HEK293 (cell line): Measurements from ENCODE around the gene CYP4V2.

ENCODE experiments used
- CTCF ChIA-PET: fragments of 350-600 bp; formaldehyde crosslinking; extraction: SDS; loops from one replicate; lab custom pipeline; 2021; ENCODE audit warnings: antibody characterized with exemption; lab: Yijun Ruan, JAX
- POLR2A ChIA-PET: fragments of 300-600 bp; formaldehyde crosslinking; extraction: SDS; loops from one replicate; lab custom pipeline; 2020; ENCODE audit warnings: antibody characterized with exemption, inconsistent platforms; lab: Yijun Ruan, JAX
- H3K27ac ChIP-seq: fragments of 200-500 bp; sonication (Bioruptor generic); 2 replicates; pipeline ENCODE4 v1.5.1; 2014; ENCODE audit warnings: low read depth, low read length, control low read depth, inconsistent platforms; ENCODE audit errors: extremely low read depth
- H3K36me3 ChIP-seq, 2 experiments: fragments of 200-500 bp in 1 of 2; sonication (Bioruptor generic) in 1 of 2; 1 replicate in 1 of 2; 2 replicates in 1 of 2; pipeline ENCODE4 v1.5.1; 2014 to 2017; ENCODE audit warnings: inconsistent platforms in 2 of 2, low read length in 2 of 2; ENCODE audit not compliant: control insufficient read depth in 2 of 2, insufficient read depth in 1 of 2
- H3K4me1 ChIP-seq: fragments of 200-500 bp; sonication (Bioruptor generic); 2 replicates; pipeline ENCODE4 v1.5.1; 2014; ENCODE audit warnings: mild to moderate bottlenecking, low read length, inconsistent platforms; ENCODE audit not compliant: control insufficient read depth, insufficient read depth
- H3K4me3 ChIP-seq: 2 replicates; pipeline ENCODE4 v1.5.1; 2011; ENCODE audit warnings: low read depth, mild to moderate bottlenecking, control low read depth, low read length, moderate library complexity
- H3K9me3 ChIP-seq: fragments of 200-500 bp; sonication (Bioruptor generic); 2 replicates; pipeline ENCODE4 v1.5.1; 2014; ENCODE audit warnings: low read depth, low read length, inconsistent platforms; ENCODE audit not compliant: control insufficient read depth, insufficient read depth
- ATF2 ChIP-seq: fragments of 450-650 bp; formaldehyde crosslinking; IDR thresholded peaks from 2 replicates; pipeline ENCODE4 v1.5.1; 2016; ENCODE audit warnings: missing biosample characterization, missing genetic modification characterization, low read depth
- TCF7L2 ChIP-seq: IDR thresholded peaks from 2 replicates; pipeline ENCODE4 v1.6.1; 2011; ENCODE audit warnings: low read depth, mild to moderate bottlenecking, inconsistent platforms, low read length, moderate library complexity, borderline replicate concordance
- YY2 ChIP-seq: fragments of 450-650 bp; formaldehyde crosslinking; IDR thresholded peaks from 2 replicates; pipeline ENCODE4 v1.5.1; 2016; ENCODE audit warnings: missing biosample characterization, missing genetic modification characterization
- ZBTB1 ChIP-seq: fragments of 450-650 bp; formaldehyde crosslinking; IDR thresholded peaks from 2 replicates; pipeline ENCODE4 v1.5.1; 2016; ENCODE audit warnings: missing biosample characterization, missing genetic modification characterization
- ZNF138 ChIP-seq: fragments of 450-650 bp; formaldehyde crosslinking; IDR thresholded peaks from 2 replicates; pipeline ENCODE4 v1.5.1; 2016; ENCODE audit warnings: missing biosample characterization, missing genetic modification characterization, borderline replicate concordance
- ZNF140 ChIP-seq: fragments of 450-650 bp; formaldehyde crosslinking; IDR thresholded peaks from 2 replicates; pipeline ENCODE4 v1.5.1; 2016; ENCODE audit warnings: missing biosample characterization, missing genetic modification characterization
- ZNF169 ChIP-seq: fragments of 450-650 bp; formaldehyde crosslinking; IDR thresholded peaks from 2 replicates; pipeline ENCODE4 v1.5.1; 2016; ENCODE audit warnings: missing biosample characterization, missing genetic modification characterization
- ZNF24 ChIP-seq: fragments of 450-650 bp; formaldehyde crosslinking; IDR thresholded peaks from 2 replicates; pipeline ENCODE4 v1.5.1; 2016; ENCODE audit warnings: missing biosample characterization, missing genetic modification characterization
- TF ChIP-seq, protein P1 (sequence below): fragments of 450-650 bp; formaldehyde crosslinking; IDR thresholded peaks from 2 replicates; pipeline ENCODE4 v1.5.1; 2016; ENCODE audit warnings: missing biosample characterization, missing genetic modification characterization
- TF ChIP-seq, protein P2 (sequence below): fragments of 450-650 bp; formaldehyde crosslinking; IDR thresholded peaks from 2 replicates; pipeline ENCODE4 v1.5.1; 2016; ENCODE audit warnings: missing biosample characterization, missing genetic modification characterization
- TF ChIP-seq, protein P3 (sequence below): fragments of 450-650 bp; formaldehyde crosslinking; IDR thresholded peaks from 2 replicates; pipeline ENCODE4 v1.5.1; 2017; ENCODE audit warnings: missing biosample characterization, missing genetic modification characterization
- TF ChIP-seq, protein P4 (sequence below): fragments of 450-650 bp; formaldehyde crosslinking; IDR thresholded peaks from 2 replicates; pipeline ENCODE4 v1.5.1; 2016; ENCODE audit warnings: missing biosample characterization, missing genetic modification characterization

Gene CYP4V2

DNA sequence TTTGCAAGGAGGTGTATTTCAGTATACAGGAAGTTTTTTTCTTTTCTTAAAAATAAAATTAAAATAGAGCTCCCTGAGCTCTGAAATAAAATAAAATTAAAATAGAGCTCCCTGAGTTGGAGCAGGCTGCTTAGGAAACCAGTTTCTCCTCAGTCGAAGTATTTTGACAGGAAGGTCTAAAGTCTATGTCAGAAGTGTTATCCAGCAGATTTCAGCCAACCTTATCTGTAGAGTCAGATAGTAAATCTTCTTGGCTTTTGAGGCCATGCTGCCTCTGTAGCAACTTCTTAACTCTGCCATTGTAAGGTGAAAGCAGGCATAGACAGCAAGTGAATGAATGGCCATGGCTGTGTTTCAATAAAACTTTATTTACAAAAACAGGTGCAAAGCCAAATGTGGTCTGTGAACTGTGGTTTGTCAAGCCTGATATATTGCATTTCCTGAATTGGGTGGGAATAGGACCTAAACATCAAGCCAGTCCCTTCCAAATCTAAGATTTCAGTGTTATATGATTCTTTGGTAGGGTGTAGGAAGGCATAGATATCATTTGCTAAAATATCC is 26.4 kb downstream of the CYP4V2 start:
- TF ChIP-seq ZNF138 (tag by site-specific recombination) (no peak), TCF7L2 (no peak), YY2 (tag by site-specific recombination) (peak; percentile 20; the same call in 1 of the 2 replicates)
- TF ChIP-seq, all 188 proteins: peak for 1
- CTCF ChIA-PET: no interaction called here
- H3K4me1 ChIP-seq: peaks cover 10% of the 10 kb centered on the region

DNA sequence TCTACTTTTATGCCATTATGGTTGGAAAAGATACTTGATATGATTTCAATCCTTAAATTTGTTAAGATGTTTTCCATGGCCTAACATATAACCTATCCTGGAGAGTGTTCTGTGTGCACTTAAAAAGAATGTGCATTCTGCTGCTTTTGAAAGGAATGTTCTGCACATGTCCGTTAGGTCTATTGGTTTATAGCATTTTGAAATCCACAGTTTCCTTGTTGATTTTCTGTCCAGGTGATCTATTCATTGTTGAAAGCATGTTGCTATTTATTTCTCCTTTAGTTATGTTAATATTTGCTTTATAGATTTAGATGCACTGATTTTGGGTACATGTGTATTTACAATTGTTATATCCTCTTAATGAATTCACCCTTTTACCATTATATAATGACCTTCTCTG is 30.3 kb downstream of the CYP4V2 start:
- no peaks in the 10 kb centered on the region for H3K9me3 ChIP-seq
- H3K36me3 ChIP-seq: no peaks in the 10 kb centered on the region
- H3K4me1 ChIP-seq: peaks cover 10% of the 10 kb centered on the region
- POLR2A ChIA-PET: no interaction called here
- TF ChIP-seq, protein P1, sequence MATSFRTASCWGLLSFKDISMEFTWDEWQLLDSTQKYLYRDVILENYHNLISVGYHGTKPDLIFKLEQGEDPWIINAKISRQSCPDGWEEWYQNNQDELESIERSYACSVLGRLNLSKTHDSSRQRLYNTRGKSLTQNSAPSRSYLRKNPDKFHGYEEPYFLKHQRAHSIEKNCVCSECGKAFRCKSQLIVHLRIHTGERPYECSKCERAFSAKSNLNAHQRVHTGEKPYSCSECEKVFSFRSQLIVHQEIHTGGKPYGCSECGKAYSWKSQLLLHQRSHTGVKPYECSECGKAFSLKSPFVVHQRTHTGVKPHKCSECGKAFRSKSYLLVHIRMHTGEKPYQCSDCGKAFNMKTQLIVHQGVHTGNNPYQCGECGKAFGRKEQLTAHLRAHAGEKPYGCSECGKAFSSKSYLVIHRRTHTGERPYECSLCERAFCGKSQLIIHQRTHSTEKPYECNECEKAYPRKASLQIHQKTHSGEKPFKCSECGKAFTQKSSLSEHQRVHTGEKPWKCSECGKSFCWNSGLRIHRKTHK (tag by site-specific recombination): no peak
- no peak for TF ChIP-seq ZNF140 (tag by site-specific recombination)
- TF ChIP-seq ATF2 (tag by site-specific recombination): no peak
- TF ChIP-seq, protein P2, sequence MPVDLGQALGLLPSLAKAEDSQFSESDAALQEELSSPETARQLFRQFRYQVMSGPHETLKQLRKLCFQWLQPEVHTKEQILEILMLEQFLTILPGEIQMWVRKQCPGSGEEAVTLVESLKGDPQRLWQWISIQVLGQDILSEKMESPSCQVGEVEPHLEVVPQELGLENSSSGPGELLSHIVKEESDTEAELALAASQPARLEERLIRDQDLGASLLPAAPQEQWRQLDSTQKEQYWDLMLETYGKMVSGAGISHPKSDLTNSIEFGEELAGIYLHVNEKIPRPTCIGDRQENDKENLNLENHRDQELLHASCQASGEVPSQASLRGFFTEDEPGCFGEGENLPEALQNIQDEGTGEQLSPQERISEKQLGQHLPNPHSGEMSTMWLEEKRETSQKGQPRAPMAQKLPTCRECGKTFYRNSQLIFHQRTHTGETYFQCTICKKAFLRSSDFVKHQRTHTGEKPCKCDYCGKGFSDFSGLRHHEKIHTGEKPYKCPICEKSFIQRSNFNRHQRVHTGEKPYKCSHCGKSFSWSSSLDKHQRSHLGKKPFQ (tag by site-specific recombination): no peak
- TF ChIP-seq, all 188 proteins: peak for 0
- H3K4me3 ChIP-seq: no peak overlapping the region
- no peak overlapping the region for H3K27ac ChIP-seq
- CTCF ChIA-PET: no interaction called here

More for the DNA sequence above, 26.4 kb downstream of the CYP4V2 start:
- POLR2A ChIA-PET: no interaction called here
- no peaks in the 10 kb centered on the region for H3K9me3 ChIP-seq
- no peaks in the 10 kb centered on the region for H3K36me3 ChIP-seq
- H3K4me3 ChIP-seq: no peak overlapping the region
- no peak overlapping the region for H3K27ac ChIP-seq

GRCh38 chr4:186225848-186226247 is 34.5 kb downstream of the CYP4V2 start:
- TF ChIP-seq ZBTB1 (tag by site-specific recombination) (no peak), ZNF169 (no peak), ZNF24 (tag by site-specific recombination) (no peak)
- TF ChIP-seq, protein P3, sequence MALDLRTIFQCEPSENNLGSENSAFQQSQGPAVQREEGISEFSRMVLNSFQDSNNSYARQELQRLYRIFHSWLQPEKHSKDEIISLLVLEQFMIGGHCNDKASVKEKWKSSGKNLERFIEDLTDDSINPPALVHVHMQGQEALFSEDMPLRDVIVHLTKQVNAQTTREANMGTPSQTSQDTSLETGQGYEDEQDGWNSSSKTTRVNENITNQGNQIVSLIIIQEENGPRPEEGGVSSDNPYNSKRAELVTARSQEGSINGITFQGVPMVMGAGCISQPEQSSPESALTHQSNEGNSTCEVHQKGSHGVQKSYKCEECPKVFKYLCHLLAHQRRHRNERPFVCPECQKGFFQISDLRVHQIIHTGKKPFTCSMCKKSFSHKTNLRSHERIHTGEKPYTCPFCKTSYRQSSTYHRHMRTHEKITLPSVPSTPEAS: no peak
- TF ChIP-seq, protein P4, sequence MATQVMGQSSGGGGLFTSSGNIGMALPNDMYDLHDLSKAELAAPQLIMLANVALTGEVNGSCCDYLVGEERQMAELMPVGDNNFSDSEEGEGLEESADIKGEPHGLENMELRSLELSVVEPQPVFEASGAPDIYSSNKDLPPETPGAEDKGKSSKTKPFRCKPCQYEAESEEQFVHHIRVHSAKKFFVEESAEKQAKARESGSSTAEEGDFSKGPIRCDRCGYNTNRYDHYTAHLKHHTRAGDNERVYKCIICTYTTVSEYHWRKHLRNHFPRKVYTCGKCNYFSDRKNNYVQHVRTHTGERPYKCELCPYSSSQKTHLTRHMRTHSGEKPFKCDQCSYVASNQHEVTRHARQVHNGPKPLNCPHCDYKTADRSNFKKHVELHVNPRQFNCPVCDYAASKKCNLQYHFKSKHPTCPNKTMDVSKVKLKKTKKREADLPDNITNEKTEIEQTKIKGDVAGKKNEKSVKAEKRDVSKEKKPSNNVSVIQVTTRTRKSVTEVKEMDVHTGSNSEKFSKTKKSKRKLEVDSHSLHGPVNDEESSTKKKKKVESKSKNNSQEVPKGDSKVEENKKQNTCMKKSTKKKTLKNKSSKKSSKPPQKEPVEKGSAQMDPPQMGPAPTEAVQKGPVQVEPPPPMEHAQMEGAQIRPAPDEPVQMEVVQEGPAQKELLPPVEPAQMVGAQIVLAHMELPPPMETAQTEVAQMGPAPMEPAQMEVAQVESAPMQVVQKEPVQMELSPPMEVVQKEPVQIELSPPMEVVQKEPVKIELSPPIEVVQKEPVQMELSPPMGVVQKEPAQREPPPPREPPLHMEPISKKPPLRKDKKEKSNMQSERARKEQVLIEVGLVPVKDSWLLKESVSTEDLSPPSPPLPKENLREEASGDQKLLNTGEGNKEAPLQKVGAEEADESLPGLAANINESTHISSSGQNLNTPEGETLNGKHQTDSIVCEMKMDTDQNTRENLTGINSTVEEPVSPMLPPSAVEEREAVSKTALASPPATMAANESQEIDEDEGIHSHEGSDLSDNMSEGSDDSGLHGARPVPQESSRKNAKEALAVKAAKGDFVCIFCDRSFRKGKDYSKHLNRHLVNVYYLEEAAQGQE: no peak
- Histone ChIP-seq H3K4me3 (no peak overlapping the region), H3K4me1 (peaks cover 10% of the 10 kb centered on the region), H3K9me3 (no peaks in the 10 kb centered on the region), H3K27ac (no peak overlapping the region), H3K36me3 (no peaks in the 10 kb centered on the region)
- POLR2A ChIA-PET: no interaction called here
- CTCF ChIA-PET: interaction anchor here (0.6 kb wide), 1 partner anchor 556 kb away, joined by 3 read pairs; no protein-coding TSS in a partner anchor
